Thoracic aorta (tissue), 2 donors: ENCODE measurements around the gene DNAH11. TPM values are rescaled to one million over a fixed set of nuclear protein-coding genes. Genes with fewer than 3 reads are reported as not detected.
"Not testable (repeated sequence)": the region's sequence is repeated elsewhere in the genome, so short reads cannot be mapped to it uniquely, and the experiment has no call there.

Experiments used
- ATAC-seq: fragments of 150-250 bp; one replicate; pipeline ENCODE4 v1.8.0; 2017; ENCODE audit warnings: low read depth; ENCODE audit not compliant: insufficient number of reproducible peaks, low FRiP score
- DNase-seq: peaks from one replicate; pipeline ENCODE4 v3.0.0-alpha.2; 2020; ENCODE audit warnings: low spot score
- H3K27ac ChIP-seq, 2 donors: fragments of 200-600 bp; sonication (generic); 1 replicate in 1 of 2; 2 replicates in 1 of 2; pipeline ENCODE4 v1.5.1; 2016; ENCODE audit warnings: mild to moderate bottlenecking in 2 of 2, moderate library complexity in 2 of 2
- H3K27me3 ChIP-seq: fragments of 200-600 bp; sonication (generic); replicated peaks from 2 replicates; pipeline ENCODE4 v1.6.0; 2016; ENCODE audit warnings: mild to moderate bottlenecking; ENCODE audit not compliant: insufficient read depth
- H3K36me3 ChIP-seq: fragments of 200-600 bp; sonication (generic); one replicate; pipeline ENCODE4 v1.5.1; 2016
- H3K4me1 ChIP-seq, 2 donors: fragments of 200-600 bp; sonication (generic); 1 replicate in 1 of 2; 2 replicates in 1 of 2; pipeline versions ENCODE4 v1.5.1 to v1.6.0; 2016; ENCODE audit warnings: low read depth in 2 of 2, mild to moderate bottlenecking in 1 of 2; ENCODE audit not compliant: control insufficient read depth in 1 of 2
- H3K4me3 ChIP-seq: fragments of 200-600 bp; sonication (generic); 2 replicates; pipeline ENCODE4 v1.5.1; 2016; ENCODE audit warnings: mild to moderate bottlenecking
- H3K9me3 ChIP-seq: fragments of 200-600 bp; sonication (generic); 2 replicates; pipeline ENCODE4 v1.5.1; 2016
- CTCF ChIP-seq: fragments of 200-600 bp; sonication (generic); IDR thresholded peaks from one replicate; pipeline ENCODE4 v1.5.1; 2019; ENCODE audit warnings: antibody characterized with exemption
- total RNA-seq, 2 donors: library from RNA; depleted of rRNA; stranded (reverse); fragments of >200 nt; gene quantifications; one replicate each; pipeline versions ENCODE4 v1.1.0 to v1.2.3, GENCODE V29; 2016

Gene DNAH11
- total RNA-seq, 2 donors from 2014 or later: 1.9 to 16.2 TPM

DNA sequence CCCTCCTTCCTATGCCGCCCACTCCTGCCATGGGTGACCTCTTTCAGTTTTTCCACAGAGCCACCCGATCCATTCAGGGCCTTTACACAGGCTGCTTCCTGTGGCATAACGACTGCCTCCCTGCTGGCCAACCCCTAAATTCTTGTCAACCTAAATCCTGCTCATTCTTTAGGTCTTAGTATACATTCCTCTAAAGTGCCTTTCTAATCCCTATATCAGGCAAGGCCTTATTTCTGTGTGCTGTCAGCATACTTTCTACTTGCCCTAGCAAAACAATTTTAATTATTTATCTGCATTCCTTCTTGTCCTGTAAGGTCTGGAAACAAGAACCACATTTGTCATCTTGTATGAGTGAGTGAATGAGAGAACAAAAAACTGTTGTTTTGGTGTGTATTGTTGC lies 132.4 kb downstream of the DNAH11 start:
- H3K27ac ChIP-seq: no peak overlapping the region
- ATAC-seq (no peak), DNase-seq (no peak)
- no peak overlapping the region for H3K4me3 ChIP-seq
- H3K9me3 ChIP-seq: peaks cover 3% of the 10 kb centered on the region
- H3K4me1 ChIP-seq: no peaks in the 10 kb centered on the region
- H3K36me3 ChIP-seq: no peaks in the 10 kb centered on the region
- no peaks in the 10 kb centered on the region for H3K27me3 ChIP-seq
- no peak for TF ChIP-seq CTCF

DNA sequence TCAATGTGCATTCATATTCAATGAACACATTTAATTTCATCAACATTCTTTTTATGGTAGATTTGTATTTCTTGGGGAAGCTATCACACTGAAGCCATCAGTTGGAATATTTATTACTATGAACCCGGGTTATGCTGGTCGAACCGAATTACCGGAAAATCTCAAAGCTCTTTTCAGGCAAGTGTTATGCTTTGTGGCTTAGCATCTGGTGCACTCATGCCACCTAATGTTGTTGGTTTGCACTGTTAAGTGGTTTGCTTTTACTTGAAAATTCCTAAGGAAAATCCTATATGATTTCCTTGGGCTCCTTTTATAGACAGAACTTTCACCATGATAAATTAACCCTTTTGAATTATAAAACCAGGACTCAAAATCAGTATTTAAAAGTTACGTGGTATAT lies 147.9 kb downstream of the DNAH11 start:
- no peaks in the 10 kb centered on the region for H3K4me1 ChIP-seq
- no peak for DNase-seq
- no peak overlapping the region for H3K27ac ChIP-seq
- no peaks in the 10 kb centered on the region for H3K27me3 ChIP-seq
- no peaks in the 10 kb centered on the region for H3K36me3 ChIP-seq
- H3K9me3 ChIP-seq: no peaks in the 10 kb centered on the region
- no peak overlapping the region for H3K4me3 ChIP-seq
- ATAC-seq: no peak
- no peak for TF ChIP-seq CTCF

DNA sequence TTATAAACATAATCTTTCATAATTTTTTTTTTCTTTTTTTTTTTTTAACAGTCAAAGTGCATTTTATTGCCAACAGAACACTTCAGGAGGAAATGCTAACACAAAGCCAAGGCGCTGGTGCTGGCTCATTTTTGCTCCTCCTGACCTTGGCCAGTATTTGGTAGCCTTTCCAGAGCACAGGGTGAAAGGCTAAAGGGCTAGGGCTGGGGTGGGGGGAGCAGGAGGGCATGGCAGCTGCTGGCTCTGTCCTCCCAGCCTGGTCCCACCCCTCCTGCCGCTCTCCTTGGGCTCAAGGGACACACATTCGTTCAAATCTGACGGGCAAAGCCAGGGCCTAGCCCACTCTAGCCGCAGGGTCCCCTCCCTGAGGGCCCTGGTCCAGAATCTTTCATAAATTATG lies 148.3 kb downstream of the DNAH11 start:
- H3K9me3 ChIP-seq, ATAC-seq, H3K4me3 ChIP-seq, DNase-seq, H3K27ac ChIP-seq, H3K27me3 ChIP-seq, H3K36me3 ChIP-seq, H3K4me1 ChIP-seq: not testable (repeated sequence)

GRCh38 chr7:21700587-21700986 lies 157.7 kb downstream of the DNAH11 start:
- not testable (repeated sequence) for DNase-seq, H3K36me3 ChIP-seq, H3K27me3 ChIP-seq, ATAC-seq, H3K4me1 ChIP-seq, H3K27ac ChIP-seq, H3K9me3 ChIP-seq, H3K4me3 ChIP-seq

DNA sequence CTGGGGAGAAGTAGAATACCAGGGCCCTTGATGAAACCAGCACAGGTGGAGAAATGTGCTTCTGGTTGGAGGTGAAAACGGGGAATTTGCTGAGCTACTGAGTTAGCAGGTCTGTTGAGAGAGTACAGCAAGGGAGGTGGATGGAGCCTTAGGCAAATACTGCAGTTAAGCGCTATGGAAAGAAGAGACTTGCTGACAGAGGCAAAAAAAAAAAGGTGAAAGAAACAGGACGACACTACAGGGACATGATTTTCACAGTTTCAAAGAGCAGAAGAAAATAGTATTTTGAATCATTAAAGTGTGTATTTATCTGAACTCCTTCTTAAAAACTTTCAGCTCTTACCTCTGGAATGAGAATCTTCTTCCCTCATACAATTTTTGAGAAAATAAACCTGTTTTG lies 159.5 kb downstream of the DNAH11 start:
- TF ChIP-seq CTCF: no peak
- no peak overlapping the region for H3K27ac ChIP-seq
- H3K36me3 ChIP-seq: no peaks in the 10 kb centered on the region
- no peak overlapping the region for H3K4me3 ChIP-seq
- H3K27me3 ChIP-seq: no peaks in the 10 kb centered on the region
- ATAC-seq: no peak
- no peaks in the 10 kb centered on the region for H3K4me1 ChIP-seq
- no peak for DNase-seq
- H3K9me3 ChIP-seq: no peaks in the 10 kb centered on the region

DNA sequence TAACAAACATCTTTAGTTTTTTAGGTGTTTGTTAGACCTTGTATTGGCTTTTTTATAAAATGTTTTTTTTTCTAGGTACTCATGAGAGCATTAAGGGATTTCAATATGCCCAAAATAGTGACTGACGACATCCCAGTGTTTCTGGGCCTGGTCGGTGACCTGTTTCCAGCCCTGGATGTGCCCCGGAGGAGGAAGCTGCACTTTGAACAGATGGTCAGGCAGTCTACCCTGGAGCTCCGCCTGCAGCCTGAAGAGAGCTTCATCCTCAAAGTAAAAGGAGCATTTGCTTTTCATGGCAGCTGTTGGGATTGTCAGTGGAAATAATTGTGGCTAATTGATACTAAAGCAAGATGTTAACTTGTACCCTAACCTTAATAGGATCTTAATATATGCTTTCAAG lies 161.5 kb downstream of the DNAH11 start:
- no peak for ATAC-seq
- DNase-seq: no peak
- Histone ChIP-seq H3K9me3 (no peaks in the 10 kb centered on the region), H3K36me3 (no peaks in the 10 kb centered on the region), H3K27me3 (no peaks in the 10 kb centered on the region), H3K4me3 (no peak overlapping the region), H3K27ac (no peak overlapping the region), H3K4me1 (no peaks in the 10 kb centered on the region)
- TF ChIP-seq CTCF: no peak
